ENCODE data around the gene SPEG.

GRCh38 chr2:219451661-219452360 is 17.2 kb downstream of the SPEG start:
- no peak for TF ChIP-seq YY1 (IDR thresholded peaks at IDR 0.05; ENCODE audit: low read depth)
- TF ChIP-seq MAX (IDR thresholded peaks at IDR 0.05) = no peak
- no peak for TF ChIP-seq USF1 (IDR thresholded peaks at IDR 0.05)
- no peak for TF ChIP-seq FOXM1 (IDR thresholded peaks at IDR 0.05; ENCODE audit: borderline replicate concordance, low read depth)
- TF ChIP-seq, protein P1, sequence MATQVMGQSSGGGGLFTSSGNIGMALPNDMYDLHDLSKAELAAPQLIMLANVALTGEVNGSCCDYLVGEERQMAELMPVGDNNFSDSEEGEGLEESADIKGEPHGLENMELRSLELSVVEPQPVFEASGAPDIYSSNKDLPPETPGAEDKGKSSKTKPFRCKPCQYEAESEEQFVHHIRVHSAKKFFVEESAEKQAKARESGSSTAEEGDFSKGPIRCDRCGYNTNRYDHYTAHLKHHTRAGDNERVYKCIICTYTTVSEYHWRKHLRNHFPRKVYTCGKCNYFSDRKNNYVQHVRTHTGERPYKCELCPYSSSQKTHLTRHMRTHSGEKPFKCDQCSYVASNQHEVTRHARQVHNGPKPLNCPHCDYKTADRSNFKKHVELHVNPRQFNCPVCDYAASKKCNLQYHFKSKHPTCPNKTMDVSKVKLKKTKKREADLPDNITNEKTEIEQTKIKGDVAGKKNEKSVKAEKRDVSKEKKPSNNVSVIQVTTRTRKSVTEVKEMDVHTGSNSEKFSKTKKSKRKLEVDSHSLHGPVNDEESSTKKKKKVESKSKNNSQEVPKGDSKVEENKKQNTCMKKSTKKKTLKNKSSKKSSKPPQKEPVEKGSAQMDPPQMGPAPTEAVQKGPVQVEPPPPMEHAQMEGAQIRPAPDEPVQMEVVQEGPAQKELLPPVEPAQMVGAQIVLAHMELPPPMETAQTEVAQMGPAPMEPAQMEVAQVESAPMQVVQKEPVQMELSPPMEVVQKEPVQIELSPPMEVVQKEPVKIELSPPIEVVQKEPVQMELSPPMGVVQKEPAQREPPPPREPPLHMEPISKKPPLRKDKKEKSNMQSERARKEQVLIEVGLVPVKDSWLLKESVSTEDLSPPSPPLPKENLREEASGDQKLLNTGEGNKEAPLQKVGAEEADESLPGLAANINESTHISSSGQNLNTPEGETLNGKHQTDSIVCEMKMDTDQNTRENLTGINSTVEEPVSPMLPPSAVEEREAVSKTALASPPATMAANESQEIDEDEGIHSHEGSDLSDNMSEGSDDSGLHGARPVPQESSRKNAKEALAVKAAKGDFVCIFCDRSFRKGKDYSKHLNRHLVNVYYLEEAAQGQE (IDR thresholded peaks at IDR 0.05; ENCODE audit: low read depth) = no peak
- TF ChIP-seq EGR1 (IDR thresholded peaks at IDR 0.05) = no peak
- TF ChIP-seq EP300 (IDR thresholded peaks at IDR 0.05; ENCODE audit: borderline replicate concordance) = no peak
- no peak for TF ChIP-seq TAF1 (IDR thresholded peaks at IDR 0.05; ENCODE audit: low read depth)
- no peak for TF ChIP-seq TEAD4 (IDR thresholded peaks at IDR 0.05)
- TF ChIP-seq CREB1 (IDR thresholded peaks at IDR 0.05; ENCODE audit: low read depth) = no peak
- no peak for TF ChIP-seq CEBPB (IDR thresholded peaks at IDR 0.05)
- TF ChIP-seq ZBTB7A (IDR thresholded peaks at IDR 0.05; ENCODE audit: low read depth) = no peak
